GM12874 (cell line): Measurements from ENCODE around the gene CPED1.

Experiments
- CTCF ChIP-seq: IDR thresholded peaks from 2 replicates; pipeline ENCODE4 v1.5.1; 2011; ENCODE audit warnings: low read depth, mild to moderate bottlenecking, control low read depth, low read length, moderate library complexity; ENCODE audit not compliant: insufficient read depth

CPED1 gene

DNA sequence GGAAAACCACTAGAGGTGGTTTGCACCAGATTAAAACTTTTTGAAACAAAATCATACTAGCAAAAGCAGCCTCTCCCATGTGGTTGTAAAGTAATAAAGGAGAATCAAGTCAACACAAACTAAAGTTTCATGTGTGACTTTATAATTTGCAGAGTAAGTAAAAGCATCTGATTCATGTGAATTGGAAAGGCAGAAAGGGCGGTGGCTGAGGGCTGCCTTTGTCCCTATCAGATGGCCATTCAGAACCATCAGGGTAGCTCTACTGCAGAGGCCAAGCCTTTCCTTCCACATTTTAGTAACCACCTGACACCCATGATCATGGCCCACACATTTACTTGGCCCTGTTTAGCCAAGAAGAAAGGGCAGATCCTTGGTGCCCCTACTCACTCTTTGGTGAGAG lies 356.0 kb downstream of the CPED1 start:
- no peak for TF ChIP-seq CTCF
